IPS-18a (cell line): Measurements from ENCODE around the gene TTC34.
"Not testable (repeated sequence)": the region's sequence is repeated elsewhere in the genome, so short reads cannot be mapped to it uniquely, and the experiment has no call there.

ENCODE experiments used
- H3K27ac ChIP-seq: one replicate; pipeline ENCODE4 v1.5.1; 2013; ENCODE audit warnings: low read length
- H3K27me3 ChIP-seq: one replicate; pipeline ENCODE4 v1.6.1; 2013; ENCODE audit warnings: mild to moderate bottlenecking, low read length; ENCODE audit not compliant: control insufficient read depth, insufficient read depth
- H3K36me3 ChIP-seq: one replicate; pipeline ENCODE4 v1.6.1; 2013; ENCODE audit warnings: low read depth, low read length; ENCODE audit not compliant: control insufficient read depth
- H3K4me1 ChIP-seq: one replicate; pipeline ENCODE4 v1.6.1; 2013; ENCODE audit warnings: low read depth, low read length; ENCODE audit not compliant: control insufficient read depth
- H3K4me3 ChIP-seq: one replicate; pipeline ENCODE4 v1.5.1; 2013; ENCODE audit warnings: low read length
- H3K9ac ChIP-seq: one replicate; pipeline ENCODE4 v1.6.1; 2013; ENCODE audit warnings: mild to moderate bottlenecking, low read length, moderate library complexity
- H3K9me3 ChIP-seq: one replicate; pipeline ENCODE4 v1.6.1; 2013; ENCODE audit warnings: low read depth, low read length; ENCODE audit not compliant: control insufficient read depth

Gene TTC34

DNA sequence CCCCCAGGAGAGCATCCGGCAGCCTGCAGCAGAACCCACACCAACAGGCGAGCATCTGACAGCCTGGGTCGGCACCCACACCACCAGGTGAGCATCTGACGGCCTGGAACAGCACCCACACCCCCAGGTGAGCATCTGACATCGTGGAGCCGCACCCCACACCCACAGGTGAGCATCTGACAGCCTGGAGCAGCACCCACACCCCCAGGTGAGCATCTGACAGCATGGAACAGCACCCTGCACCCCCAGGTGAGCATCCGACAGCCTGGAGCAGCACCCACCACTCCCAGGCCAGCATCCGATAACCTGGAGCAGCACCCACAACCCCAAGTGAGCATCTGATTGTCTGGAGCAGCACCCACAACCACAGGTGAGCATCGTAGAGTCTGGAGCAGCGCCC, 124.8 kb downstream of the TTC34 start:
- not testable (repeated sequence) for H3K9me3 ChIP-seq, H3K9ac ChIP-seq, H3K27me3 ChIP-seq, H3K4me3 ChIP-seq, H3K27ac ChIP-seq, H3K4me1 ChIP-seq, H3K36me3 ChIP-seq

DNA sequence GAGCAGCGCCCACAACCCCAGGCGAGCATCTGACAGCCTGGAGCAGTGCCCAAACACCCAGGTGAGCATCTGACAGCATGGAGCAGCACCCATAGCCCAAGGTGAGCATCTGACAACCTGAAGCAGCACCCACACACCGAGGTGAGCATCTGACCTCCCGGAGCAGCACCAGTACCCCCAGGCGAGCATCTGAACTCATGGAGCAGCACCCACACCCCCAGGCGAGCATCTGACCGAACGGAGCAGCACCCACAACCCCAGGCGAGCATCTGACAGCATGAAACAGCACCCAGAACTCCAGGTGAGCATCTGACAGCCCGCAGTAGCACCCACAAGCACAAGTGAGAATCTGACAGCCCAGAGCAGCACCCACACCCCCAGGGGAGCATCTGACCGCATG, 129.8 kb downstream of the TTC34 start:
- not testable (repeated sequence) for H3K4me1 ChIP-seq, H3K4me3 ChIP-seq, H3K36me3 ChIP-seq, H3K27ac ChIP-seq, H3K27me3 ChIP-seq, H3K9me3 ChIP-seq, H3K9ac ChIP-seq

DNA sequence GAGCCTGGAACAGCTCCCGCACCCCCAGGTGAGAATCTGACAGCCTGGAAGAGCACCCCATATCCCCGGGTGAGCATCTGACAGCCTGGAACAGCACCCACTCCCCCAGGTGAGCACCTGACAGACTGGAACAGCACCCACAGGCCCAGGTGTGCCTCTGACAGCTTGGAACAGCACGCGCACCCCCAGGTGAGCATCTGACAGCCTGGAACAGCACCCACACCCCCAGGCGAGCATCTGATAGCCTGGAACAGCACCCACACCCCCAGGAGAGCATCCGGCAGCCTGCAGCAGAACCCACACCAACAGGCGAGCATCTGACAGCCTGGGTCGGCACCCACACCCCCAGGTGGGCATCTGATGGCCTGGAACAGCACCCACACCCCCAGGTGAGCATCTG, 141.7 kb downstream of the TTC34 start:
- H3K9me3 ChIP-seq: peaks cover 14% of the 10 kb centered on the region
- not testable (repeated sequence) for H3K4me1 ChIP-seq, H3K4me3 ChIP-seq, H3K27me3 ChIP-seq, H3K27ac ChIP-seq, H3K36me3 ChIP-seq, H3K9ac ChIP-seq

DNA sequence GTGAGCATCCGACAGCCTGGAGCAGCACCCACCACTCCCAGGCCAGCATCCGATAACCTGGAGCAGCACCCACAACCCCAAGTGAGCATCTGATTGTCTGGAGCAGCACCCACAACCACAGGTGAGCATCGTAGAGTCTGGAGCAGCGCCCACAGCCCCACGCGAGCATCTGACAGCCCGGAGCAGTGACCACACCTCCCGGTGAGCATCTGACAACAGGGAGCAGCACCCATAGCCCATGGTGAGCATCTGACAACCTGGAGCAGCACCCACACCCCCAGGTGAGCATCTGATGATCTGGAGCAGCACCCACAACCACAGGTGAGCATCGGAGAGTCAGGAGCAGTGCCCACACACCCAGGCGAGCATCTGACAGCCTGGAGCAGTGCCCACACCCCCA, 143.6 kb downstream of the TTC34 start:
- H3K27ac ChIP-seq, H3K27me3 ChIP-seq, H3K36me3 ChIP-seq, H3K9ac ChIP-seq, H3K4me1 ChIP-seq, H3K4me3 ChIP-seq: not testable (repeated sequence)
- H3K9me3 ChIP-seq: peaks cover 33% of the 10 kb centered on the region

DNA sequence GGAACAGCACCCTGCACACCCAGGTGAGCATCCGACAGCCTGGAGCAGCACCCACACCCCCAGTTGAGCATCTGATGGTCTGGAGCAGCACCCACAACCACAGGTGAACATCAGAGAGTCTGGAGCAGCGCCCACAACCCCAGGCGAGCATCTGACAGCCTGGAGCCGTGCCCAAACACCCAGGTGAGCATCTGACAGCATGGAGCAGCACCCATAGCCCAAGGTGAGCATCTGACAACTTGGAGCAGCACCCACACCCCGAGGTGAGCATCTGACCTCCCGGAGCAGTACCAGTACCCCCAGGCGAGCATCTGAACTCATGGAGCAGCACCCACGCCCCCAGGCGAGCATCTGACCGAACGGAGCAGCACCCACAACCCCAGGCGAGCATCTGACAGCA, 144.4 kb downstream of the TTC34 start:
- H3K4me1 ChIP-seq, H3K27me3 ChIP-seq, H3K9ac ChIP-seq, H3K36me3 ChIP-seq, H3K27ac ChIP-seq, H3K4me3 ChIP-seq: not testable (repeated sequence)
- peaks cover 41% of the 10 kb centered on the region for H3K9me3 ChIP-seq

DNA sequence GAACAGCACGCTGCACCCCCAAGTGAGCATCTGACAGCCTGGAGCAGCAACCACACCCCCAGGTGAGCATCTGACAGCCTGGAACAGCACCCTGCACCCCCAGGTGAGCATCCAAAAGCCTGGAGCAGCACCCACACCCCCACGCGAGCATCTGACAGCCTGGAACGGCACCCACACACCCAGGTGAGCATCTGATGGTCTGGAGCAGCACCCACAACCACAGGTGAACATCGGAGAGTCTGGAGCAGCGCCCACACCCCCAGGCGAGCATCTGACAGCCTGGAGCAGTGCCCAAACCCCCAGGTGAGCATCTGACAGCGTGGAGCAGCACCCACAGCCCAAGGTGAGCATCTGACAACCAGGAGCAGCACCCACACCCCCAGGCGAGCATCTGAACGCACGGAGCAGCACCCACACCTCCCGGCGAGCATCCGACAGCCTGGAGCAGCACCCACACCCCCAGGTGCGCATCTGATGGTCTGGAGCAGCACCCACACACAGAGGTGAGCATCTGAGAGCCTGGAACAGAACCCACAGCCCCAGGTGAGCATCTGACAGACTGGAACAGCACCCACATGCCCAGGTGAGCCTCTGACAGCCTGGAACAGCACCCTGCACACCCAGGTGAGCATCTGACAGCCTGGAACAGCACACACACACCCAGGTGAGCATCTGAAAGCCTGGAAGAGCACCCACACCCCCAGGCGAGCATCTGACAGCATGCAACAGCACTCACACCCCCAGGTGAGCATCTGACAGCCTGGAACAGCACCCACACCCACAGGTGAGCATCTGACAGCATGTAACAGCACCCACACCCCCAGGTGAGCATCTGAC, 145.7 kb downstream of the TTC34 start:
- H3K9ac ChIP-seq, H3K27ac ChIP-seq, H3K36me3 ChIP-seq, H3K4me1 ChIP-seq, H3K4me3 ChIP-seq, H3K27me3 ChIP-seq: not testable (repeated sequence)
- peaks cover 43% of the 10 kb centered on the region for H3K9me3 ChIP-seq

DNA sequence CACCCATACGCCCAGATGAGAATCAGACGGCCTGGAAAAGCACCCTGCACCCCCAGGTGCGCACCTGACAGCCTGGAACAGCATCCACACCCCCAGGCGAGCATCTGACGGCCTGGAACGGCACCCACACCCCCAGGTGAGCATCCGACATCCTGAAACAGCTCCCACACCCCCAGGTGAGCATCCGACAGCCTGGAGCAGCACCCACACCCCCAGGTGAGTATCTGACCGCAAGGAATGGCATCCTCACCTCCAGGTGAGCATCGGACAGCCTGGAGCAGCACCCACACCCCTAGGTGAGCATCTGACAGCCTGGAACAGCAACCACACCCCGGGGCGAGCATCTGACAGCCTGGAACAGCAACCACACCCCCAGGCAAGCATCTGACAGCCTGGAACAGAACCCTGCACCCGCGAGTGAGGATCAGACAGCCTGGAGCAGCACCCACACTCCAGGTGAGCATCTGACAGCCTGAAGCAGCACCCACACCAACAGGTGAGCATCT, 147.0 kb downstream of the TTC34 start:
- H3K9ac ChIP-seq, H3K27ac ChIP-seq, H3K36me3 ChIP-seq, H3K4me3 ChIP-seq, H3K4me1 ChIP-seq, H3K27me3 ChIP-seq: not testable (repeated sequence)
- H3K9me3 ChIP-seq: peaks cover 43% of the 10 kb centered on the region

DNA sequence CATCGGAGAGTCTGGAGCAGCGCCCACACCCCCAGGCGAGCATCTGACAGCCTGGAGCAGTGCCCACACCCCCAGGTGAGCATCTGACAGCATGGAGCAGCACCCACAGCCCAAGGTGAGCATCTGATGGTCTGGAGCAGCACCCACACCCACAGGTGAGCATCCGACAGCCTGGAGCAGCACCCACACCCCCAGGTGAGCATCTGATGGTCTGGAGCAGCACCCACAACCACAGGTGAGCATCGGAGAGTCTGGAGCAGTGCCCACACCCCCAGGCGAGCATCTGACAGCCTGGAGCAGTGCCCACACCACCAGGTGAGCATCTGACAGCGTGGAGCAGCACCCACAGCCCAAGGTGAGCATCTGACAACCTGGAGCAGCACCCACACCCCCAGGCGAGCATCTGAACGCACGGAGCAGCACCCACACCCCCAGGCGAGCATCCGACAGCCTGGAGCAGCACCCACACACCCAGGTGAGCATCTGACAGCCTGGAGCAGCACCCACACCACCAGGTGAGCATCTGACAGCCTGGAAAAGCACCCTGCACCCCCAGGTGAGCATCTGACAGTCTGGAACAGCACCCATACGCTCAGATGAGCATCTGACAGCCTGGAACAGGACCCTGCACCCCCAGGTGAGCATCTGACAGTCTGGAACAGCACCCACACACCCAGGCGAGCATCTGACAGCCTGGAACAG, 147.6 kb downstream of the TTC34 start:
- not testable (repeated sequence) for H3K27ac ChIP-seq, H3K27me3 ChIP-seq, H3K4me3 ChIP-seq, H3K9ac ChIP-seq, H3K4me1 ChIP-seq, H3K36me3 ChIP-seq
- H3K9me3 ChIP-seq: peaks cover 48% of the 10 kb centered on the region

DNA sequence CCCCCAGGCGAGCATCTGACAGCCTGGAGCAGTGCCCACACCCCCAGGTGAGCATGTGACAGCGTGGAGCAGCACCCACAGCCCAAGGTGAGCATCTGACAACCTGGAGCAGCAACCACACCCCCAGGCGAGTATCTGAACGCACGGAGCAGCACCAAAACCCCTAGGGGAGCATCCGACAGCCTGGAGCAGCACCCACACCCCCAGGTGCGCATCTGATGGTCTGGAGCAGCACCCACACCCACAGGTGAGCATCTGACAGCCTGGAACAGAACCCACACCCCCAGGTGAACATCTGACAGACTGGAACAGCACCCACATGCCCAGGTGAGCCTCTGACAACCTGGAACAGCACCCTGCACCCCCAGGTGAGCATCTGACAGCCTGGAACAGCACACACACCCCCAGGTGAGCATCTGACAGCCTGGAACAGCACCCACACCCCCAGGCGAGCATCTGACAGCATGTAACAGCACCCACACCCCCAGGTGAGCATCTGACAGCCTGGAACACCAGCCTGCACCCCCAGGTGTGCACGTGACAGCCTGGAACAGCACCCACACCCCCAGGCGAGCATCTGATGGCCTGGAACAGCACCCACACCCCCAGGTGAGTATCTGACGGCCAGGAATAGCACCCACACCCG, 148.4 kb downstream of the TTC34 start:
- H3K27me3 ChIP-seq, H3K27ac ChIP-seq, H3K4me3 ChIP-seq, H3K9ac ChIP-seq, H3K36me3 ChIP-seq, H3K4me1 ChIP-seq: not testable (repeated sequence)
- H3K9me3 ChIP-seq: peaks cover 55% of the 10 kb centered on the region

DNA sequence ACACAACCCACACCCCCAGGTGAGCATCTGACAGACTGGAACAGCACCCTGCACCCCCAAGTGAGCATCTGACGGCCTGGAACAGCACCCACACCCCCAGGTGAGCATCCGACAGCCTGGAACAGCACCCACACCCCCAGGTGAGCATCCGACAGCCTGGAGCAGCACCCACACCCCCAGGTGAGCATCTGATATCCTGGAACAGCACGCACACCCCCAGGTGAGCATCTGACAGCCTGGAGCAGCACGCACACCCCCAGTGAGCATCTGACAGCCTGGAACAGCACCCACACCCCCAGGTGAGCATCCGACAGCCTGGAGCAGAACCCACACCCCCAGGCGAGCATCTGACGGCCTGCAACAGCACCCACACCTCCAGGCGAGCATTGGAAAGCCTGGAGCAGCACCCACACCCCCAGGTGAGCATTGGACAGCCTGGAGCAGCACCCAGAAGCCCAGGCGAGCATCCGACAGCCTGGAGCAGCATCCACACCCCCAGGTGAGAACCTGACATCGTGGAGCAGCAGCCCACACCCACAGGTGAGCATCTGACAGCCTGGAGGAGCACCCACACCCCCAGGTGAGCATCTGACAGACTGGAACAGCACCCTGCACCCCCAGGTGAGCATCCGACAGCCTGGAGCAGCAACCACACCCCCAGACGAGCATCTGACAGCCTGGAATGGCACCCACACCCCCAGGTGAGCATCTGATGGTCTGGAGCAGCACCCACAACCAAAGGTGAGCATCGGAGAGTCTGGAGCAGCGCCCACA, 149.2 kb downstream of the TTC34 start:
- not testable (repeated sequence) for H3K4me3 ChIP-seq, H3K9ac ChIP-seq, H3K27ac ChIP-seq, H3K4me1 ChIP-seq, H3K36me3 ChIP-seq, H3K27me3 ChIP-seq
- H3K9me3 ChIP-seq: peaks cover 60% of the 10 kb centered on the region

DNA sequence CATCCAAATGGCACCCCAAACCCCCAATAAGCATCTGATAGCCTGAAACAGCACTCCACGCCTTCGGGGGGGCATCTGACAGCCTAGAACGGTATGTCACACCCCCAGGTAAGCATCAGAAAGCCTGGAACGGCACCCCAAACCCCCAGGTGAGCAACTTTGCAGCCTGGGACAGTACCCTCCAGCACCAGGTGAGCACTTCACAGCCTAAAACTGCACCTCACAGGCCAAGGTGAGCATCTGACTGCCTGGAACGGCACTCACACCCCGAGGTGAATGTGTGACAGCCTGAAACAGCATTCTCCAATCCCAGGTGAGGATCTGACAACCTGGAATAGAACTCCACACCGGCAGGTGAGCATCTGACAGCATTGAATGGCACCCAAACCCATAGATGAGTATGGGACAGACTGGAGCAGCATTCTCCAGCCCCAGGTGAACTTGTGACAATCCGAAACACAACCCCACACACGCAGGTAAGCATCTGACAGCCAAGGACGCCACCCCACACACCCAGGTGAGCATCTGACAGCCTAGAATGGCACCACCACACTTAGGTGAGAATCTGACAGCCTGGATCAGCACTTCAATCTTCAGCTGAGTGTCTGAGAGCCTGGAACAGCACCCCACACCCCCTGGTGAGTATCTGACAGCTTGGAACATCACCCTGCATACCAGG, 150.4 kb downstream of the TTC34 start:
- no peak overlapping the region for H3K4me3 ChIP-seq
- H3K27ac ChIP-seq: no peak overlapping the region
- no peaks in the 10 kb centered on the region for H3K27me3 ChIP-seq
- H3K36me3 ChIP-seq: no peaks in the 10 kb centered on the region
- peaks cover 60% of the 10 kb centered on the region for H3K9me3 ChIP-seq
- no peaks in the 10 kb centered on the region for H3K4me1 ChIP-seq
- H3K9ac ChIP-seq: no peak overlapping the region
